ENCODE data around the gene ATXN2.
"Not testable (repeated sequence)": the region's sequence is repeated elsewhere in the genome, so short reads cannot be mapped to it uniquely, and the experiment has no call there.

The ATXN2 gene

GRCh38 chr12:111494676-111495075, 104.4 kb downstream of the ATXN2 start:
- no peak for DNase-seq (ENCODE audit: low spot score)

DNA sequence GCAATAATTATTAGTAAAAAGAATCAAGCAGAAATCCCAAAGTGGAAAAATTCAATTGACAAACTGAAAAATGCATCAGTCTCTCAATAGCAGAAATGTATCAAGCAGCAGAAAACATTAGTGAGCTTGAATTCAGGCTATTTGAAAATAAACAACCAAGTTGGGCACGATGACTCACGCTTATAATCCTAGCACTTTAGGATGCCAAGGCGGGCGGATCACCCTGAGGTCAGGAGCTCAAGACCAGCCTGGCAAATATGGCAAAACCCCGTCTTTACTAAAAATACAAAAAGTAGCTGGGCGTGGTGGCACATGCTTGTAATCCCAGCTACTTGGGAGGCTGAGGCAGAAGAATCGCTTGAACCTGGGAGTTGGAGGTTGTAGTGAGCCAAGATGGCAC, 106.1 kb downstream of the ATXN2 start:
- DNase-seq (ENCODE audit: low spot score): not testable (repeated sequence)

- DNase-seq (ENCODE audit: low spot score): no peak
Observed at GRCh38 chr12:111488798-111489197, 110.3 kb downstream of the ATXN2 start.

GRCh38 chr12:111488271-111488670, 110.8 kb downstream of the ATXN2 start:
- DNase-seq (ENCODE audit: low spot score): no peak

- no peak for DNase-seq (ENCODE audit: low spot score)
Observed at GRCh38 chr12:111482462-111482861, 116.7 kb downstream of the ATXN2 start.

DNA sequence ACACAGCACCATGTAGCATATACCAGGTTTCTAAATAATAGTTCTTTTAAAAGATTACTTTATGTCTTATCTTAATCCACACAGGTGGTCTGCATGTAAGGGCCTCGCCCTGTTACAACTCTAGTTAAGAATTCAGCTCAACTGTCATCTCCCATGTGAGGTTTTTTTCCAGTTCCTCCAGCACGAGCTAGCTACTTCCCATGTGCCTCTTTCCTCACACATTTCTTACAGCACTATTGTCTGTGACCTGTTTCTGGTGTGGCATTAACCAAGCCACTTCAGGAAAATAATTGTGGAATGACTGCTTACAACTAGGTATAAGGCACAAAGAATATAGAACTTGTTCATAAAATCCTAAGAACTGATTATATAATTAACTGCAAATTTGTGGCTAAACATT, 127.9 kb downstream of the ATXN2 start:
- no peak for DNase-seq (ENCODE audit: low spot score)

DNA sequence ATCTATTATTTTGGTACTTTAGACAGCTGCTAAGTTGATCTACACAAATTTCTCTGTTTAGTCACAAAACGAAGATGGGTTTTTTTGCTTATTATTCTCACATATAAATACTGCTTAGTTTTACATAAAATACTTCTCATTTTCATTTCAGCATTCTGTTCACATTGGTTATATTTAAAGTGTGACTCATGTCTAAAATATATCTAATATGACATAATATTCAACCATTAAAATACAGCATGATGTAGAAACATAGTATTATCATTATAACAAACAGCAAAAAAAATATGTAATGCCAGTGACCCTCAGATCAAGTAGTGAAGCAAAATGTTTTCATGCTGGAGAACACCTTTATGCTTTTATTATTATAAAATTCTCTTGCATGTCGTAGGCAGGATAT, 129.7 kb downstream of the ATXN2 start:
- no peak for DNase-seq (ENCODE audit: low spot score)

GRCh38 chr12:111467857-111468241, 131.3 kb downstream of the ATXN2 start:
- no peak for DNase-seq (ENCODE audit: low spot score)

- no peak for DNase-seq (ENCODE audit: low spot score)
Observed at GRCh38 chr12:111467092-111467856, 131.8 kb downstream of the ATXN2 start.

- no peak for DNase-seq (ENCODE audit: low spot score)
Observed at GRCh38 chr12:111462210-111462769, 136.8 kb downstream of the ATXN2 start.

GRCh38 chr12:111460111-111460510, 139.0 kb downstream of the ATXN2 start:
- DNase-seq (ENCODE audit: low spot score): not testable (repeated sequence)

DNA sequence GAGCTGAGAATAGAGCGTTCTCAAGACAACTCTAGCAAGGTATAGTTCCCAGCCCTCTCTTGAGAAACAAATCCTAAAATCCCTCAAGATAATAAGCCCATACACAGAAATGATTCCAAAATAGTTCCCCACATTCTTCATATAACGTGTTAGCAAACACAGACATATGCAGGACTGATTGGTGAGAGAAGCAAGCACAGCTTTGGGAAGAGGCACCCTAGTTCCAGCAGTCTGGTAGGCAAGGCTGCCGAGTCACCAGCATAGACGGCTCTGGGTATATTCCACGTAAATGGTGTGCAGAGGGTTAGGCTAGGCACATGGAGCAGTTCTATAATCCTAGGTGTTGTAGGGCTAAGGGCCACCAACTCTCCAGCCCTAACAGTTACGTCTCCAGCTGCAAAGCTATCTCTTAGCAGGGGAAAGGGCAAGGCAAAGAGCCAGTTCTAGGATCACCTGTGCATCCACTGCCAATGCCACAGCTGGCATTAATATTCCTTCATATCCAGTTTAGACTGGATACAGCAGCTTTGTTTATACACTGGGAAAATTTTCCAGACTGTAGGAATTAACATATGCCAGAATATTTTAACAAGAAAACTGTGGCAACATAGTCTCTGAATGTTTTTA, 140.5 kb downstream of the ATXN2 start:
- DNase-seq (ENCODE audit: low spot score): no peak

- no peak for DNase-seq (ENCODE audit: low spot score)
Observed at GRCh38 chr12:111457577-111457976, 141.5 kb downstream of the ATXN2 start.

DNA sequence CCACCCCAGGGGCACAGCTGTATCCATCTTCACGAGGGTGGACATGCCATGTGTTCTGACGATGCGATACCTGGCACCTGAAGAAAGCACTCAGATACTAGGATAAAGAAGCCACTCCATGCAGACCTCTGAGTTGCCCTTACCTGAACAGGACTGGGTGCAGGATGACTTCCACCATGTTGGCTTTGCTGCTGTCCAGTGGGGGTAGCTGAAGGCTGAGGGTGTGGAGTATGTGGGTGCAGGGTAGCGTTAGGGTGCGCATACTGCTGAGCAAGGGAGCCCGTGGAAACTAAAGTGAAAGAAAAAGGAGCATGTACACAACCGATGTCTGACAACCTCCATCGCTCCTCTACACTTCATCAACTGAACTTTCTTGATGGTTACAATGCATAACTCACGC, 142.0 kb downstream of the ATXN2 start:
- no peak for DNase-seq (ENCODE audit: low spot score)

DNA sequence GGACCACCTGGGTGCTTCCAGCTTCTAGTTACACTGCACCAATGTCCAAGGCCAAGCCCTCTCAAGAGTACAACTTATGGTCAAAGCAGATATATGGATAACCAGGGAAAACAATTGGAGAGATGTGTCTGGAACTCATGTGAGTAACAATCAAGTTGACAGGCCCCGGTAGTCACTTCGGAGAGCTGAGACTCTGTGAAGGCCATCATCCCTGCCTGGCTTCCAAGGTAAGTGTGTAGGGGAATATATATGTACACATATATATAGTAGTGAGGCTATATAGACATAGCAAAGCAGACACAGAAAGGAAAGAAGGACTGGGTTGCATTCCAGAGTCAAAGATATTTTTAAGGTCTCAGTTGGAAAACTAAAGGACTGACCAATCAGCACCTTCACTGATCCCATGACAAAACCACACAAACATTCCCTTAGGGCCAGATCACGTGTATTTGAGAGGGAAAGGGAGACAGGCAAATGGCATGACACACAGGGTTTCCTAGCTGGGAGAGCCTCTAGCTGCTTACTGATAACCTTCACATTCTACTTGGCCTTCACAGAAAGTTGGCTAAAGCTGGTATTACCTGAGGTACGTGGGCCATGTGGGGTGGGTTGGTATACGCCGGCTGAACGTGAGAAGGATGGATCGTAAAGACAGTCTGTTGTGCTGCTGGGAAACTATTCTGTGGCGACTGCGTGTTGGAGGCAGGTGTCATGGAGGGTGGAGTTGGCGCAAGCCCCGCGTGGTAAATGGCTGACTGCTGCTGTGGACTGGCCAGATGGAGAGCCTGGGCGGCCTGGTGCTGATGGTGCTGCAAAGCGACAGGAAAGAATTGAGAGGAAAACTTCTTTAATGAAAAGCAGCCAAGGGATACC, 143.4 kb downstream of the ATXN2 start:
- no peak for DNase-seq (ENCODE audit: low spot score)

GRCh38 chr12:111454716-111455447, 144.2 kb downstream of the ATXN2 start:
- no peak for DNase-seq (ENCODE audit: low spot score)

DNA sequence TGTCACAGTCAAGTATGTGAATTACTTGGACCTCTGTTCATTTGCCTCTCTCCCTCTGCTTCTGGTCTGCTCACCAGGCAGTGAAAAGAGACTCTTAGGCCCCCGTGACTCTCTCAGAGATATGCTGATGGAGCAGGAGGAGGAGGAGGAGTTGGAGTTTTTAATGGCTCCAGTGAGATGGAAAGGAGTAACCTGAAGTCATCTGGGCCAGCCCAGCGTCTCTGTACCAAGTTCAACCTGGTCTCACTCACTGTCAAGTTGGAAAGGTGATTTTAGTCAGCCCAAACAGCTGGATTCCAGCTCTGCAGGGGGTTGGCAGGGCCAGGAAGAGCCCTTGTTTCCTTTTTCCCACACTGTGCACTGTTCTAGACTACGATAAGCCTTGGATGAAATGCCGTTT, 144.8 kb downstream of the ATXN2 start:
- no peak for DNase-seq (ENCODE audit: low spot score)

- no peak for DNase-seq (ENCODE audit: low spot score)
Observed at GRCh38 chr12:111453071-111453989, 145.8 kb downstream of the ATXN2 start.

DNA sequence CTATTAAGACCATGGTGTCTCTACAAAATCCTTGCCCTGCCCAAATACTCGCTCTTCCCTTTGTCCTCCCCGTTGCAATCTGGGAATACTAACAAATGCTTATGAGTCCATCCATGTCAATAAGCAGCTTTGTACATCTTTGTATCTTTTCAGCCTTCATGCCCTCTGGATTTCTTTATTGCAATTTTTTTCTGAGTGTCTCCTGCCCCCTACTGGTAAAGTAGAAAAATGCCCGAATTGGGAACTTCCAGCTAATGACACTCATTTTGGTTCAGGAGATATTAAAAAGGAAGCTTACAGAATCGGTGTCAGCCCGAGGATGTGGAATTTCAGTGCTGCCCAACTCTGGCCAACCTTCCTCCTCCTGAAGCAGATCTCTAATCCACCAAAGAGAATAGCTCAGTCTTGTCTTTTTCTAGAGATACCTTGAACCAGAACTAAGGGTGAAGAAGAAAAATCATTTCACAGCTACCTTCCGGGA, 147.4 kb downstream of the ATXN2 start:
- peak; percentile 66 for DNase-seq (ENCODE audit: low spot score)

GRCh38 chr12:111451232-111451631, 147.9 kb downstream of the ATXN2 start:
- DNase-seq (ENCODE audit: low spot score): no peak

DNA sequence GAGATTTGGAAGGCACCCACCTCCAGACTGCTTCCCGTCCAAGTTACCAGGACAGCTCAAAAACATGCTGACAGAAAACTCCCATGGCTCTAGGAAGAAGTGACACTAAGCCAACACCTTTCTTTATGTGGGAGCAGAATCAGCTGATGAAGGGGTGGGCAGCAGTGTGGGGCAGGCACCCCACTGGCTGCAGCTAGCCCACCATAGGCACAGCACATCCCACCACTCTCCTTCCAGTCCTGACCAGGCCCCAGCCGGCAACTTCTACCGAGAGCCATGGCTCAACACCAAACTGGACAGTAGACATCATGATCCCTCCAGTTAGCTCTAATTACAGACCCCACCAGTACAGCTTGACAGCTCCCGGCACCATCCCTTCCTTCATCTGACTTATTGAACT, 148.4 kb downstream of the ATXN2 start:
- no peak for DNase-seq (ENCODE audit: low spot score)
